GM06990 (cell line): ENCODE data around the gene TMEM59.
"Not testable (repeated sequence)": the region's sequence is repeated elsewhere in the genome, so short reads cannot be mapped to it uniquely, and the experiment has no call there.

Source experiments
- DNase-seq: peaks from one replicate; pipeline ENCODE4 v3.0.0-alpha.2; 2011; ENCODE audit not compliant: insufficient read length; ENCODE audit errors: extremely low read depth
- H3K27me3 ChIP-seq: replicated peaks from 2 replicates; pipeline ENCODE4 v1.6.0; 2011; ENCODE audit warnings: low read length; ENCODE audit not compliant: control insufficient read depth, insufficient read depth
- H3K36me3 ChIP-seq: 2 replicates; pipeline ENCODE4 v1.5.1; 2011; ENCODE audit warnings: low read length; ENCODE audit not compliant: control insufficient read depth, insufficient read depth
- H3K4me3 ChIP-seq: replicated peaks from 2 replicates; pipeline ENCODE4 v1.5.1; 2011; ENCODE audit warnings: low read depth, mild to moderate bottlenecking, control low read depth, low read length
- CTCF ChIP-seq: IDR thresholded peaks from 2 replicates; pipeline ENCODE4 v1.5.1; 2011; ENCODE audit warnings: low read length, control low read depth, mild to moderate bottlenecking, inconsistent platforms; ENCODE audit not compliant: insufficient read depth, poor library complexity, severe bottlenecking

TMEM59 gene

GRCh38 chr1:54001591-54001990 is 51.4 kb downstream of the TMEM59 start:
- no peak overlapping the region for H3K4me3 ChIP-seq
- H3K27me3 ChIP-seq = no peaks in the 10 kb centered on the region; the same call in 1 of the 2 replicates
- no peak for TF ChIP-seq CTCF
- H3K36me3 ChIP-seq = no peaks in the 10 kb centered on the region
- DNase-seq = no peak

GRCh38 chr1:53999920-54000319 is 53.1 kb downstream of the TMEM59 start:
- Histone ChIP-seq H3K27me3 (no peaks in the 10 kb centered on the region), H3K36me3 (no peaks in the 10 kb centered on the region), H3K4me3 (no peak overlapping the region)
- no peak for DNase-seq
- TF ChIP-seq CTCF = no peak

GRCh38 chr1:53998223-53998622 is 54.8 kb downstream of the TMEM59 start:
- no peak for TF ChIP-seq CTCF
- H3K27me3 ChIP-seq = no peaks in the 10 kb centered on the region
- H3K36me3 ChIP-seq = no peaks in the 10 kb centered on the region
- no peak overlapping the region for H3K4me3 ChIP-seq
- DNase-seq = no peak

- Histone ChIP-seq H3K36me3 (no peaks in the 10 kb centered on the region), H3K4me3 (no peak overlapping the region), H3K27me3 (no peaks in the 10 kb centered on the region)
- no peak for TF ChIP-seq CTCF
- DNase-seq = no peak
Measured at GRCh38 chr1:53995683-53996082, 57.3 kb downstream of the TMEM59 start.

GRCh38 chr1:53994516-53994915 is 58.5 kb downstream of the TMEM59 start:
- H3K27me3 ChIP-seq, H3K4me3 ChIP-seq, DNase-seq, H3K36me3 ChIP-seq: not testable (repeated sequence)

GRCh38 chr1:53992085-53992874 is 60.7 kb downstream of the TMEM59 start:
- TF ChIP-seq CTCF = no peak
- Histone ChIP-seq H3K36me3 (no peaks in the 10 kb centered on the region), H3K27me3 (no peaks in the 10 kb centered on the region), H3K4me3 (no peak overlapping the region)
- DNase-seq = no peak
